NCI-H1105 (cell line): ENCODE data around the gene SEC22A.
"Not testable (repeated sequence)": the region's sequence is repeated elsewhere in the genome, so short reads cannot be mapped to it uniquely, and the experiment has no call there.

ENCODE experiments used
- DNase-seq: peaks from one replicate; lab custom pipeline; 2025; lab: John Stamatoyannopoulos, UW

The SEC22A gene

DNA sequence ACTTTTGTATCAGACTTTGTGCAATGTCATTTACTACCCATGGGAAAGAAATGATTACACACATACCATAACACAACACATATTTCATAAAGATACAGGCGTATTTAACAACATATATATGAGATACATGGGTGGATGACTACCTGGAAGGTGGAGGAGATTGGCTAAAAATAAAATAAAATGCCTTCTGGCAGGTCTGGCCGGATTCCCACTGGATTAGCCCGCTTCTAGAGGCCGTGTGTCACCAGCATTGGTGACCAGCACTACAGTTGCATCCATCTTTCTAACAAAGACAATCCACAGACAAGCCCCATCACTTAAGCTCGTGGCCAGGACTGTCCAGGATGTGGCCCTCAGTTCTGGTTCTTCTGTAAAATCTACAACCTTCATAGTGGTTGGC lies 21.0 kb upstream of the SEC22A start:
- DNase-seq = no peak

DNA sequence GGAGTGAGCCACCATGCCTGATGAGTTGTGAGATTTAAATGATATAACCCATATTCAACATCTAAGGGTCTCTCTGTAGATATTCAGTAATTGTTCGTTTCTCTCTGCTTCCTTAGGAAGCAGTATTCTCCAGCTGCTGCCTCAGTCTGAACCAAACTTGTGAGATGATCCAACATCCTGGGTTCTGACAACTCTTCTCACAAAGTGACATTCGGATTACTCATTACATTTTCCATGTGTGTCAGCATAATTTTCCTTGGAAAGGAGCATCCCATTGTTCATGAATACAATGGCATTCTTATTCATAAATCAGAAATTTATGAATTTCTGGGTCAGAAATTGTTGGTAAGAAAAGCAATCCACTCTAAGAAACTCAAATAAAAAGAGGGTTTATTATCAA lies 15.0 kb upstream of the SEC22A start:
- DNase-seq = no peak

- DNase-seq = no peak
Measured at GRCh38 chr3:123188058-123188457, 13.7 kb upstream of the SEC22A start.

- no peak for DNase-seq
Measured at GRCh38 chr3:123193448-123194101, 8.2 kb upstream of the SEC22A start.

DNA sequence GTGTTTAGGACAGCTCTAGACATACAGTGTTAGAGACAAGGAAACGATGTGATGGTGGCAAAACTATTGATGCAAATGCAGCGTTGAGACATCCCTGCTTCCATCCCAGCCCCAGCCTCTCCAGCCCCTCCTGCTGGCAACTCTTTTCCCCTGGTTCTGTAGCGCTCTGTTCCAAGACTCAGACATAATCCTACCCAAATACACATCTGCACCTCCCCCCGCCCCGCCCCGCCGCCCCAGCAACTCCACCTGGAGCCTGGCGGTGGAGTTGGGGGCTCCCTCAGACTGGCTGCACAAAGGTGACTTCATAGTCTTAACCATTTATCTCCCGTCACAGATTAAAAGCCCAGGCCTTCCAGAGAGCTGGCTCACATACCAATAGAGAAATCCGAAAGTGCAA lies 7.2 kb upstream of the SEC22A start:
- DNase-seq = no peak

- DNase-seq = no peak
Measured at GRCh38 chr3:123198372-123198771, 3.4 kb upstream of the SEC22A start.

DNA sequence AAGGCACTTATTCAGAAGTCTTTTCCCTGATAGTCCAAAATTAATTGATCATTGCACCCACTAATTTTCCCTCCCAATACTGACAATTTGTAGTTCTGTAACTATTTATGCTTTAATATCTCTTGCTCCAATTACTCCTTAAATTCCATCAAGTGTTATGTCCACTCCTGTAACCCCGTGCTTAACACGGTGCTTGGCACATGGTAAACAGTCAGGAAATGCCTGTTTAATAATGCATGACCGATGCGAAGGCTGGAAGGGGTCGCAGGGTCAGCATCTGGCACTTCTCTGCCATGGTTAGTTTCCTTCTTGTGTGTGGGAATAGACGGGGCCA lies 553 bp upstream of the SEC22A start:
- no peak for DNase-seq

DNA sequence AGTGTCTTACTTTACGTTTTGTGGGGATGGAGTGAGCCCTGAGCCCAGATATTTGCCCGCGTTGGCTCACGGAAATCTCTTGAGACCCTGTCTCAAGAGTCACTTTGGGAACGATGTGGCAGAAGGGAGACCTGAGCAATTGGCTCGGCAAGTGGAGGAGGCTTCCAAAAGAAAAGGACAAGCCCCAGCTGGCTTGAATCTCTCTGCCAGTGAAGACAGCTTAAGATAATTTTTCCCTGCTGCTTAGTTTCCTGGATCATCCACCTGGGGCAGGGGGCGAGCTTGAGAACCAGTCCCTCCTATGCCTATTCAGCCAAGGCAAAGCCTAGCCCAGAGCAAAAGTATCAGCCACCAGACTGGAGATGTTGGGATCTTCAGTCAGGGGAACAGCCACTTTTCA lies 708 bp downstream of the SEC22A start:
- no peak for DNase-seq

DNA sequence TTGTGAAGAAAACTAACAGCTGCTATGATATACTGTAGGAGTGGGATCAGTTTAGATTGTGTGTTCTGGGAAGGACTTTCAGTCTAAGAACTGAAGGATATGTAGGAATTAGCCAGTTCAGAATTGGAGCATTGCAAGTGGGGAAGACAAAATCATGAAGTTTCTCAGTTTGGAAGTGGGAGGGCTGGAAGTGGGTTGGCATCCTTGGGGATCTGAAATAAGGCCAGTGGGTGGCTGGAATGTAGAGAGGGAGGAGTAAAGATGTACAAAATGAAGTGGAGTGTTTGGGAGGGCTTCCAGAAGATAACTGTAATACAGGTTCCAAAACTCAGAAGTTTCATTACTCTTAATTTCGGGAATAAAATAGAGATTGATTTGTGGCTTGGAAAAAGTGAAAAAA lies 17.2 kb downstream of the SEC22A start:
- DNase-seq = no peak

DNA sequence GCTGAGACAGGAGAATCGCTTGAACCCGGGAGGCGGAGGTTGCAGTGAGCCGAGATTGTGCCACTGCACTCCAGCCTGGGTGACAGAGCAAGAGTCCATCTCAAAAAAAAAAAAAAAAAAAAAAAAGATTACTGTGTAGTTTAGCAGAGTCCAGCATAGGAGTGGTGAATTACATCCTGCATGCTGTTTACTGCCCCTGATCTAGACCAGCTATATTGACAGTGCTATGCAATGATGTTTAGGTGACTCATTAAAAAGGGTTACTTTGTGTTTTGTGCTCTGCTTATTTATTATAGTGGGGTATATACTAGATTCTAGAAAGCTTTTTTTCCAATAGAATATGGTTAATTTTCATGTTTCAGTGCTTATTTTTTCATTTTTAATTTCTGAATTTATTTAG lies 19.6 kb downstream of the SEC22A start:
- DNase-seq = not testable (repeated sequence)

- no peak for DNase-seq
Measured at GRCh38 chr3:123225016-123225415, 23.3 kb downstream of the SEC22A start.

- DNase-seq = no peak
Measured at GRCh38 chr3:123226549-123226948, 24.8 kb downstream of the SEC22A start.

- DNase-seq = no peak
Measured at GRCh38 chr3:123229145-123229544, 27.4 kb downstream of the SEC22A start.

DNA sequence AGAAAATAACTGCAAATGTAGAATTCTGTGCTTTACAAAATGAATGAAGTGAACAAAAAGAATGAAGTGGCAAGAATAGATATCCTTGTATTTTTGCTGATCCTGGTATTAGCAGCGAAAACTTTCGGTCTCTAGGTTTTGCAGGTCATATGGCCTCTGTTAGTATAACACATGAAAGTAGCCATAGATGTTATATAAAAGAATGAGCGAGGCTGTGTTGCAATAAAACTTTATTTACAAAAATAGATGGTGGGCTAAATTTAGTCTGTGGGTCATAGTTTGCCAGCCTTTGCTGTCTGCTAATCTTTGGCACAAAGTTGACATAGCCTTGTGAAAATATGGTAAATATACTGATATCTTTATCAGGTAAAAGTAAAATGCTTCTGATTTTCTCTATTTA lies 35.2 kb downstream of the SEC22A start:
- no peak for DNase-seq

- DNase-seq = not testable (repeated sequence)
Measured at GRCh38 chr3:123239186-123239585, 37.4 kb downstream of the SEC22A start.

- DNase-seq = no peak
Measured at GRCh38 chr3:123239756-123240155, 38.0 kb downstream of the SEC22A start.

- no peak for DNase-seq
Measured at GRCh38 chr3:123244128-123244527, 42.4 kb downstream of the SEC22A start.

DNA sequence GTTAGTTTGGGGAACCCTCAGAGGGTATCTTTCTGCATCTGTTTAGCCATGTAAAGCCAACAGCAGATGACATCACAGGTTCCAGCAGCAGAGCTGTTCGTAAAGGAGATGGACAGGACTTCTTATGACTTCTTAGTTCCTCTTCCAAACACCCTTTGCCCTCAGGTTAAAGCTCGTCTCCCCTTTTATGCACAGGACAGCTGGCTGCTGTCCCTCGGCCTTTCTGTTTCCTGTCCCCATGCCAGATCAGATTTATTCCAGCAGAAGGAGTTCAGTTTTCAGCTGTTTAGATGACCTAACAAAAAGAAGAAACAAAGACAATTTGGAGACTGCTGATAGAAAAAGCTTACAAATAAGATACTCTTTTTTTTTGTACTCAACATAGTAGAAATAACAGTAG lies 45.1 kb downstream of the SEC22A start:
- DNase-seq = no peak

GRCh38 chr3:123256256-123256655 lies 54.5 kb downstream of the SEC22A start:
- no peak for DNase-seq

DNA sequence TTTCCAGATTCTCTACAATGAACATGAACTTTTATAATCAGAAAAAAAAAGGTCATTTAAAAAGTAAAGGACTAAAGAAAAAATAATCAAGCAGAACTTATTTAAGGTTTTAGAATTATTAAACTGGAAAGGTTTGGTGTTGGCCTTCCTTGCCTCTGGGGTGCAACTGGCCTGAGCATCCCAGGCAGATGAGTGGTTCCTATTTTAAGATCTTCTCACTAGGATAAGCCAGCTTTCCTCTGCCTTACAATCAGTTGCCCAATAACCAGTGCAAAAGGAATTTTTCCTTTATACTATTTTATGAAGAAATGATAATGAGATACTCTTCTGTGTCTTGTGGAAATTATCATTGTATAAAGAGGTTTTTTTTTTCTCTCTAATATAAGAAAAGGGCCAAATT lies 56.6 kb downstream of the SEC22A start:
- DNase-seq = no peak

GRCh38 chr3:123258811-123259420 lies 57.2 kb downstream of the SEC22A start:
- peak; percentile 65 for DNase-seq

DNA sequence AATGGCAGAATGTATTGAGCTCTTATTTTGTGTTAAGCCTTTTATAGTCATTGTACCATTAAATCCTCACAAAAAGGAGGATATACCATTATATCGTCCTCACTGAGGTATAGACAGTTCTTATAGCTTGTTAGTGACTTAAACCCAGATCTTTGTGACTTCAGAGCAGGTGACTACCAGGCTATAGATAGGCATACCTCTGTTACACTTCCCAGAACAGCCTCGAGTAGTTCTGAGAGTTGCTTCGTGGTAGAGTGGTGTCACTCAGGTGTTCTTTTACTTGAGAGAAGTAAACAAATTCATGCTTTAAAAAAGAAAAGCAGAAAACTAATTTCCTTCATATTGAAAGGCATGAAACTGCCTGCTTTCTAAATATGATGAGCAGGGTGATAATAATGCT lies 59.9 kb downstream of the SEC22A start:
- no peak for DNase-seq

DNA sequence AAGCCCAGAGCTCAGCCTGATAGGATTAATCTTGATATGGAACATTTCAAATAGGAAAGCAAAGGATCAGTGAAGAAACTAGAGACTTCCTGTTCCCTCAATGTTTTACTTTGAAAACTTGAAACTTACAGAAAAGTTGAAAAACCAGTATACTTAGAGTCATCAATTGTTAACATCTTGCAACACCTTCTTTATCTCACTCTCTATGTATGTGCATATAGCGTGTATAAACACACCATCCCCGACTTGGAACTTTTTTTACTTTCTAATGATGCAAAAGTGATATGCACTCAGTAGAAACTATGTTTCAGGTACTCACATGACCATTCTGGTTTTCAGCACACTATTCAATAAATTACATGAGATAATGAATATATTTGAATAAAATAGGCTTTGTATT lies 60.5 kb downstream of the SEC22A start:
- no peak for DNase-seq

DNA sequence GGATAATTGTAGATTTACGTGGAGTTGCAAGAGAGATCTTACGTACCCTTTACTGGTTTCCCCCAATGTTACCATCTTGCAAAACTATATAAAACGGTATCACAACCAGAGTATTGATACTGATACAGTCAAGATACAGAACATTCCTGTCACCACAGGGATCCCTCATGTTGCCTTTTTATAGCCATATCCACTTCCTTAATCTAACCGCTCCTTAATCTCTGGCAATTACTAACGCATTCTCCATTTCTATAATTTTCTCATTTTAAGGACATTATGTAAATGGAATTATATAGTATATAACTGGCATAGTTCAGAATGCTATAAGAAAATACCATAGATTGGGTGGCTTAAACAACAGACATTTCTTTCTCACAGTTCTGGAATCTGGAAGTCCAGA lies 61.1 kb downstream of the SEC22A start:
- no peak for DNase-seq
